CD4-positive, alpha-beta T cell (primary cell): ENCODE measurements around the gene AFF3. TPM values are rescaled to one million over a fixed set of nuclear protein-coding genes. Genes with fewer than 3 reads are reported as not detected.

ENCODE experiments used
- ATAC-seq: fragments of 200-7000 bp; cut with Tn5 transposase; one replicate; pipeline ENCODE4 v1.10.0; 2022; ENCODE audit warnings: mild to moderate bottlenecking; ENCODE audit not compliant: poor library complexity
- CTCF ChIA-PET: fragments of 350-600 bp; sonication (Branson Sonifier 250); formaldehyde crosslinking; loops from one replicate; lab custom pipeline; 2021; ENCODE audit warnings: antibody characterized with exemption, inconsistent platforms; lab: Charles Lee
- POLR2A ChIA-PET: fragments of 350-600 bp; sonication (Branson Sonifier 250); formaldehyde crosslinking; loops from one replicate; lab custom pipeline; 2021; ENCODE audit warnings: antibody characterized with exemption, inconsistent platforms; lab: Charles Lee
- DNase-seq, 14 experiments: peaks; one replicate each; pipeline ENCODE4 v3.0.0-alpha.2; 2013 to 2020; ENCODE audit warnings: mixed read lengths in 2 of 14
- H3K27ac ChIP-seq, 2 donors: one replicate each; pipeline versions ENCODE4 v1.5.1 to v1.7.0; 2013; ENCODE audit warnings: low read length in 2 of 2, low read depth in 1 of 2, mild to moderate bottlenecking in 1 of 2
- H3K27me3 ChIP-seq, 2 experiments: 1 replicate in 1 of 2; 2 replicates in 1 of 2; pipeline versions ENCODE4 v1.6.1 to v1.7.0; 2013; ENCODE audit warnings: low read length in 2 of 2, control low read depth in 1 of 2, mild to moderate bottlenecking in 1 of 2, moderate library complexity in 1 of 2; ENCODE audit not compliant: insufficient read depth in 2 of 2, control insufficient read depth in 1 of 2
- H3K36me3 ChIP-seq: one replicate; pipeline ENCODE4 v1.6.1; 2013; ENCODE audit warnings: low read length, control low read depth; ENCODE audit not compliant: insufficient read depth
- H3K4me1 ChIP-seq: one replicate; pipeline ENCODE4 v1.6.1; 2013; ENCODE audit warnings: low read length, control low read depth; ENCODE audit not compliant: insufficient read depth
- H3K4me3 ChIP-seq: one replicate; pipeline ENCODE4 v1.5.1; 2013; ENCODE audit warnings: mild to moderate bottlenecking, low read length, moderate library complexity
- H3K9me3 ChIP-seq, 2 experiments: 1 replicate in 1 of 2; 2 replicates in 1 of 2; pipeline versions ENCODE4 v1.6.1 to v1.7.0; 2013; ENCODE audit warnings: low read length in 2 of 2, mild to moderate bottlenecking in 2 of 2, control low read depth in 1 of 2, moderate library complexity in 1 of 2; ENCODE audit not compliant: control insufficient read depth in 1 of 2, insufficient read depth in 1 of 2
- H3K27ac Mint-ChIP-seq: one replicate; pipeline ENCODE4 v1.8.0; 2020; ENCODE audit warnings: mixed read lengths
- H3K27me3 Mint-ChIP-seq: one replicate; pipeline ENCODE4 v1.8.0; 2021; ENCODE audit warnings: mixed read lengths
- H3K36me3 Mint-ChIP-seq: one replicate; pipeline ENCODE4 v1.8.0; 2021; ENCODE audit warnings: low read depth, mixed read lengths
- H3K4me1 Mint-ChIP-seq: one replicate; pipeline ENCODE4 v1.8.0; 2021; ENCODE audit warnings: low read depth, mixed read lengths
- H3K4me3 Mint-ChIP-seq: one replicate; pipeline ENCODE4 v1.8.0; 2020; ENCODE audit warnings: mild to moderate bottlenecking, mixed read lengths
- H3K9me3 Mint-ChIP-seq: one replicate; pipeline ENCODE4 v1.8.0; 2020; ENCODE audit warnings: mixed read lengths
- CTCF ChIP-seq: fragments of 200-600 bp; IDR thresholded peaks from one replicate; pipeline ENCODE4 v1.8.0; 2022; ENCODE audit warnings: antibody characterized with exemption, mild to moderate bottlenecking
- intact Hi-C, 2 experiments: fragments of 100-400 bp; cut with DNase I in 1 of 2; cut with micrococcal nuclease in 1 of 2; formaldehyde crosslinking; loops; one replicate each; pipeline versions ENCODE4 v1.15.1 to v1.9.0; 2023 to 2025; cut with DNase I, micrococcal nuclease
- total RNA-seq, 174 experiments: library from RNA in 2 of 174; stranded (reverse) in 2 of 174; gene quantifications; one replicate each; pipeline ENCODE4 v1.2.3 and lab custom pipeline; 2021 to 2026

Gene AFF3
- total RNA-seq, 2 experiments from 2014 or later, result 15.4 to 15.7 TPM

- peaks cover 0 to 4% of the 10 kb centered on the region in 2 experiments for H3K9me3 ChIP-seq
- no peaks in the 10 kb centered on the region for H3K27me3 ChIP-seq
- intact Hi-C loops, result no loop called here
- ChIA-PET CTCF (no interaction called here), POLR2A (no interaction called here)
- DNase-seq (no peak), ATAC-seq (no peak)
- Mint-ChIP-seq H3K27ac (no peak overlapping the region), H3K4me3 (no peak overlapping the region), H3K27me3 (no peaks in the 10 kb centered on the region), H3K9me3 (no peaks in the 10 kb centered on the region), H3K4me1 (peaks cover 32% of the 10 kb centered on the region), H3K36me3 (no peaks in the 10 kb centered on the region)
- no peaks in the 10 kb centered on the region for H3K36me3 ChIP-seq
- H3K4me1 ChIP-seq, result peaks cover 12% of the 10 kb centered on the region
- H3K4me3 ChIP-seq, result no peak overlapping the region
- no peak for TF ChIP-seq CTCF
- no peak overlapping the region for H3K27ac ChIP-seq
Measured at GRCh38 chr2:99860720-99861375, 281.5 kb downstream of the AFF3 start.

GRCh38 chr2:99858951-99859596 is 283.3 kb downstream of the AFF3 start:
- no peaks in the 10 kb centered on the region for H3K27me3 ChIP-seq
- peaks cover 0 to 4% of the 10 kb centered on the region in 2 experiments for H3K9me3 ChIP-seq
- no peak overlapping the region for H3K4me3 ChIP-seq
- H3K4me1 Mint-ChIP-seq, result peaks cover 32% of the 10 kb centered on the region
- ATAC-seq, result no peak
- H3K27ac Mint-ChIP-seq, result no peak overlapping the region
- intact Hi-C loops, result no loop called here
- no peak for DNase-seq
- TF ChIP-seq CTCF, result no peak
- no peak overlapping the region for H3K4me3 Mint-ChIP-seq
- no peaks in the 10 kb centered on the region for H3K27me3 Mint-ChIP-seq
- POLR2A ChIA-PET, result no interaction called here
- H3K9me3 Mint-ChIP-seq, result no peaks in the 10 kb centered on the region
- H3K36me3 Mint-ChIP-seq, result no peaks in the 10 kb centered on the region
- no peaks in the 10 kb centered on the region for H3K36me3 ChIP-seq
- CTCF ChIA-PET, result interaction anchor here (0.5 kb wide), 1 partner anchor 13 kb away, joined by 3 read pairs; no protein-coding TSS in a partner anchor
- peaks cover 12% of the 10 kb centered on the region for H3K4me1 ChIP-seq
- no peak overlapping the region for H3K27ac ChIP-seq

GRCh38 chr2:99857867-99858444 is 284.4 kb downstream of the AFF3 start:
- Mint-ChIP-seq H3K27ac (no peak overlapping the region), H3K4me3 (no peak overlapping the region), H3K4me1 (peaks cover 25% of the 10 kb centered on the region), H3K27me3 (no peaks in the 10 kb centered on the region), H3K9me3 (no peaks in the 10 kb centered on the region), H3K36me3 (no peaks in the 10 kb centered on the region)
- POLR2A ChIA-PET, result no interaction called here
- TF ChIP-seq CTCF, result no peak
- Histone ChIP-seq H3K9me3 (peaks cover 0 to 4% of the 10 kb centered on the region in 2 experiments), H3K4me3 (no peak overlapping the region), H3K36me3 (no peaks in the 10 kb centered on the region), H3K27me3 (no peaks in the 10 kb centered on the region), H3K27ac (no peak overlapping the region), H3K4me1 (peaks cover 12% of the 10 kb centered on the region)
- no peak for DNase-seq
- CTCF ChIA-PET, result no interaction called here
- intact Hi-C loops, result no loop called here
- ATAC-seq, result no peak
